WTC11 (cell line): ENCODE measurements around the gene PLEKHG5. TPM values are rescaled to one million over a fixed set of nuclear protein-coding genes. Genes with fewer than 3 reads are reported as not detected.
A peak's percentile ranks its signal among the peaks of the same experiment; 100 is the strongest.

Source experiments
- ATAC-seq: fragments of 200-7000 bp; cut with Tn5 transposase; 2 replicates; pipeline ENCODE4 v1.10.0; 2021; ENCODE audit warnings: mild to moderate bottlenecking, moderate library complexity
- CTCF ChIA-PET: fragments of 300-600 bp; sonication (Branson Sonifier 250); formaldehyde crosslinking; loops from one replicate; lab custom pipeline; 2021; ENCODE audit warnings: antibody characterized with exemption; lab: Charles Lee
- POLR2A ChIA-PET: fragments of 350-600 bp; sonication (Branson Sonifier 250); formaldehyde crosslinking; loops from one replicate; lab custom pipeline; 2021; ENCODE audit warnings: antibody characterized with exemption; lab: Charles Lee
- DNase-seq: peaks from one replicate; pipeline ENCODE4 v3.0.0; 2021; ENCODE audit warnings: low spot score
- H3K27ac Mint-ChIP-seq: 2 replicates; pipeline ENCODE4 v1.8.0; 2021; ENCODE audit warnings: mixed read lengths
- H3K27me3 Mint-ChIP-seq: 2 replicates; pipeline ENCODE4 v1.8.0; 2021; ENCODE audit warnings: low read depth, mild to moderate bottlenecking, moderate library complexity, mixed read lengths
- H3K36me3 Mint-ChIP-seq: 2 replicates; pipeline ENCODE4 v1.8.0; 2021; ENCODE audit warnings: mixed read lengths
- H3K4me1 Mint-ChIP-seq: 2 replicates; pipeline ENCODE4 v1.8.0; 2022; ENCODE audit warnings: mixed read lengths
- H3K4me3 Mint-ChIP-seq: 2 replicates; pipeline ENCODE4 v1.8.0; 2021; ENCODE audit warnings: mild to moderate bottlenecking, moderate library complexity, mixed read lengths
- H3K9me3 Mint-ChIP-seq: 2 replicates; pipeline ENCODE4 v1.8.0; 2021; ENCODE audit warnings: mixed read lengths
- CTCF ChIP-seq: fragments of 200-600 bp; IDR thresholded peaks from 2 replicates; pipeline ENCODE4 v1.8.0; 2022; ENCODE audit warnings: antibody characterized with exemption
- ETV6 ChIP-seq: sonication (generic); formaldehyde crosslinking; IDR thresholded peaks from 2 replicates; pipeline ENCODE4 v1.8.1; 2022; ENCODE audit warnings: mild to moderate bottlenecking, missing genetic modification reagents
- HMGXB4 ChIP-seq: sonication (generic); formaldehyde crosslinking; IDR thresholded peaks from 2 replicates; pipeline ENCODE4 v1.8.1; 2023; ENCODE audit warnings: mild to moderate bottlenecking, moderate library complexity, missing genetic modification reagents
- MAX ChIP-seq: sonication (generic); formaldehyde crosslinking; IDR thresholded peaks from 2 replicates; pipeline ENCODE4 v1.8.0; 2022; ENCODE audit warnings: mild to moderate bottlenecking, missing genetic modification reagents
- MLX ChIP-seq: sonication (generic); formaldehyde crosslinking; IDR thresholded peaks from 2 replicates; pipeline ENCODE4 v1.8.1; 2023; ENCODE audit warnings: mild to moderate bottlenecking, missing genetic modification reagents, moderate library complexity
- PRDM15 ChIP-seq: sonication (generic); formaldehyde crosslinking; IDR thresholded peaks from 2 replicates; pipeline ENCODE4 v1.8.0; 2022; ENCODE audit warnings: missing genetic modification reagents
- USF2 ChIP-seq: sonication (generic); formaldehyde crosslinking; IDR thresholded peaks from 2 replicates; pipeline ENCODE4 v1.8.1; 2023; ENCODE audit warnings: mild to moderate bottlenecking, missing genetic modification reagents, moderate library complexity
- ZNF532 ChIP-seq: fragments of 250-450 bp; sonication (Bioruptor Pico); IDR thresholded peaks from 2 replicates; pipeline ENCODE4 v1.9.0; 2021; ENCODE audit warnings: mild to moderate bottlenecking, borderline replicate concordance
- total RNA-seq: library from RNA; stranded (reverse); gene quantifications from 3 replicates; pipeline ENCODE4 v1.2.3, GENCODE V29; 2021

PLEKHG5 gene
- total RNA-seq, 1 experiment from 2014 or later = 27.5 TPM

GRCh38 chr1:6486433-6487011 lies 4.9 kb downstream of the PLEKHG5 start:
- Mint-ChIP-seq H3K27me3 (peaks cover 7% of the 10 kb centered on the region; the same call in 1 of the 2 replicates), H3K4me1 (peaks cover 27% of the 10 kb centered on the region), H3K9me3 (no peaks in the 10 kb centered on the region), H3K4me3 (peak overlapping the region; percentile 71), H3K36me3 (no peaks in the 10 kb centered on the region), H3K27ac (no peak overlapping the region)
- CTCF ChIA-PET = interaction anchor here (0.6 to 10.3 kb wide), 45 partner anchors 8 to 732 kb away, joined by 3 to 179 read pairs (median 6); partner anchors contain the start of genes HES2, KLHL21, TAS1R1 and THAP3
- POLR2A ChIA-PET = interaction anchor here (0.8 to 1.7 kb wide), 2 partner anchors 12 to 15 kb away, joined by 3 to 10 read pairs; no protein-coding TSS in a partner anchor
- ATAC-seq (peak; percentile 70), DNase-seq (peak; percentile 96)
- TF ChIP-seq HMGXB4 (CRISPR knock-in tag) = peak; percentile 62; the same call in 1 of the 2 replicates
- TF ChIP-seq ETV6 (CRISPR knock-in tag) = peak; percentile 82; the same call in 1 of the 2 replicates
- no peak for TF ChIP-seq MLX (CRISPR knock-in tag)
- TF ChIP-seq CTCF = peak; percentile 86
- no peak for TF ChIP-seq ZNF532 (CRISPR knock-in tag)
- TF ChIP-seq MAX (CRISPR knock-in tag) = peak; percentile 62; the same call in 1 of the 2 replicates
- 0 out of 2 replicates have a peak, but pooled peaks have one; percentile 45 for TF ChIP-seq PRDM15 (CRISPR knock-in tag)
- TF ChIP-seq USF2 (CRISPR knock-in tag) = peak; percentile 47
